HepG2 (cell line): ENCODE data around the gene OSR1. TPM values are rescaled to one million over a fixed set of nuclear protein-coding genes. Genes with fewer than 3 reads are reported as not detected.

ENCODE experiments used
- AGO2 ChIP-seq: fragments of 200-400 bp; formaldehyde crosslinking; optimal IDR thresholded peaks from 2 replicates; pipeline ENCODE3; 2017; ENCODE audit warnings: mild to moderate bottlenecking, low read depth, low read length, moderate library complexity
- CEBPB ChIP-seq: IDR thresholded peaks from 2 replicates; pipeline ENCODE4 v1.6.1; 2011; ENCODE audit warnings: low read depth, low read length, improper control_type of control experiment, borderline replicate concordance
- ETV6 ChIP-seq: sonication (generic); formaldehyde crosslinking; conservative IDR thresholded peaks from 2 replicates; pipeline ENCODE4 v1.4.0; 2020; ENCODE audit warnings: missing genetic modification reagents
- GZF1 ChIP-seq: sonication (generic); formaldehyde crosslinking; IDR thresholded peaks from 2 replicates; pipeline ENCODE4 v1.5.1; 2020; ENCODE audit warnings: mild to moderate bottlenecking, missing genetic modification reagents
- MATR3 ChIP-seq: sonication (generic); formaldehyde crosslinking; IDR thresholded peaks from 2 replicates; pipeline ENCODE4 v1.4.0; 2020; ENCODE audit warnings: missing genetic modification reagents
- NFATC3 ChIP-seq: sonication (generic); formaldehyde crosslinking; IDR thresholded peaks from 2 replicates; pipeline ENCODE4 v1.5.1; 2020; ENCODE audit warnings: mild to moderate bottlenecking, missing genetic modification reagents
- PHB2 ChIP-seq: fragments of 450-650 bp; IDR thresholded peaks from 2 replicates; pipeline ENCODE4 v1.6.1; 2018; ENCODE audit not compliant: partially characterized antibody
- RELA ChIP-seq: sonication (generic); formaldehyde crosslinking; IDR thresholded peaks from 2 replicates; pipeline ENCODE4 v1.4.0; 2020; ENCODE audit warnings: missing genetic modification reagents
- SNAPC4 ChIP-seq: sonication (generic); formaldehyde crosslinking; IDR thresholded peaks from 2 replicates; pipeline ENCODE4 v1.4.0; 2020; ENCODE audit warnings: mild to moderate bottlenecking, missing genetic modification reagents
- ZBTB42 ChIP-seq: sonication (generic); formaldehyde crosslinking; IDR thresholded peaks from 2 replicates; pipeline ENCODE4 v1.5.0; 2020; ENCODE audit warnings: mild to moderate bottlenecking, missing genetic modification reagents
- ZFP36L2 ChIP-seq: sonication (generic); formaldehyde crosslinking; IDR thresholded peaks from 2 replicates; pipeline ENCODE4 v1.4.0; 2020; ENCODE audit warnings: missing genetic modification reagents
- ZFX ChIP-seq: sonication (generic); formaldehyde crosslinking; IDR thresholded peaks from 2 replicates; pipeline ENCODE4 v1.4.0; 2020; ENCODE audit warnings: mild to moderate bottlenecking, low read depth, missing genetic modification reagents, moderate library complexity
- ZIK1 ChIP-seq: sonication (generic); formaldehyde crosslinking; IDR thresholded peaks from 2 replicates; pipeline ENCODE4 v1.5.0; 2020; ENCODE audit warnings: mild to moderate bottlenecking, low read depth, missing genetic modification reagents, borderline replicate concordance
- ZNF331 ChIP-seq: sonication (generic); formaldehyde crosslinking; IDR thresholded peaks from 2 replicates; pipeline ENCODE4 v1.4.0; 2020; ENCODE audit warnings: missing genetic modification reagents
- ZSCAN22 ChIP-seq: sonication (generic); formaldehyde crosslinking; IDR thresholded peaks from 2 replicates; pipeline ENCODE4 v1.4.0; 2020; ENCODE audit warnings: mild to moderate bottlenecking, missing genetic modification reagents
- polyA plus RNA-seq, 8 experiments: library from polyadenylated mRNA; depleted of rRNA in 3 of 8; stranded (reverse) in 7 of 8; unstranded in 1 of 8; fragments of >200 nt; fragmentation: Illumina TruSeq in 4 of 8; extraction: Trizol in 4 of 8; gene quantifications; 2 replicates each; pipeline versions ENCODE4 v1.2.1 to v1.2.3, GENCODE V29; 2011 to 2016; ENCODE audit warnings: low read depth in 4 of 8, missing spikeins in 1 of 8, mixed read lengths in 1 of 8; ENCODE audit not compliant: insufficient read depth in 1 of 8
- total RNA-seq, 5 experiments: library from RNA; depleted of rRNA; stranded (reverse); fragments of >200 nt; fragmentation: Illumina TruSeq; extraction: Trizol; gene quantifications; 2 replicates each; pipeline ENCODE4 v1.2.3, GENCODE V29; 2016; ENCODE audit warnings: low read depth in 1 of 5
- TF ChIP-seq, protein P1 (sequence below): sonication (generic); formaldehyde crosslinking; IDR thresholded peaks from 2 replicates; pipeline ENCODE4 v1.5.0; 2020; ENCODE audit warnings: mild to moderate bottlenecking, missing genetic modification reagents
- TF ChIP-seq, protein P2 (sequence below): sonication (generic); formaldehyde crosslinking; IDR thresholded peaks from 2 replicates; pipeline ENCODE4 v1.5.1; 2020; ENCODE audit warnings: missing genetic modification reagents, mild to moderate bottlenecking, borderline replicate concordance
- TF ChIP-seq, protein P3 (sequence below): sonication (generic); formaldehyde crosslinking; IDR thresholded peaks from 2 replicates; pipeline ENCODE4 v1.5.0; 2020; ENCODE audit warnings: missing genetic modification reagents

Gene OSR1
- total and polyA plus RNA-seq, 2 of the 13 experiments (the other 11 are each of a cell fraction or from before 2014, with no cell fraction given) = 0.63 to 1.1 TPM

GRCh38 chr2:19347619-19348562, 10.5 kb downstream of the OSR1 start (continued):
- no peak for TF ChIP-seq ZSCAN22
- no peak for TF ChIP-seq MATR3
- TF ChIP-seq ZNF331 (CRISPR knock-in tag) = peak; percentile 70
- TF ChIP-seq, protein P1, sequence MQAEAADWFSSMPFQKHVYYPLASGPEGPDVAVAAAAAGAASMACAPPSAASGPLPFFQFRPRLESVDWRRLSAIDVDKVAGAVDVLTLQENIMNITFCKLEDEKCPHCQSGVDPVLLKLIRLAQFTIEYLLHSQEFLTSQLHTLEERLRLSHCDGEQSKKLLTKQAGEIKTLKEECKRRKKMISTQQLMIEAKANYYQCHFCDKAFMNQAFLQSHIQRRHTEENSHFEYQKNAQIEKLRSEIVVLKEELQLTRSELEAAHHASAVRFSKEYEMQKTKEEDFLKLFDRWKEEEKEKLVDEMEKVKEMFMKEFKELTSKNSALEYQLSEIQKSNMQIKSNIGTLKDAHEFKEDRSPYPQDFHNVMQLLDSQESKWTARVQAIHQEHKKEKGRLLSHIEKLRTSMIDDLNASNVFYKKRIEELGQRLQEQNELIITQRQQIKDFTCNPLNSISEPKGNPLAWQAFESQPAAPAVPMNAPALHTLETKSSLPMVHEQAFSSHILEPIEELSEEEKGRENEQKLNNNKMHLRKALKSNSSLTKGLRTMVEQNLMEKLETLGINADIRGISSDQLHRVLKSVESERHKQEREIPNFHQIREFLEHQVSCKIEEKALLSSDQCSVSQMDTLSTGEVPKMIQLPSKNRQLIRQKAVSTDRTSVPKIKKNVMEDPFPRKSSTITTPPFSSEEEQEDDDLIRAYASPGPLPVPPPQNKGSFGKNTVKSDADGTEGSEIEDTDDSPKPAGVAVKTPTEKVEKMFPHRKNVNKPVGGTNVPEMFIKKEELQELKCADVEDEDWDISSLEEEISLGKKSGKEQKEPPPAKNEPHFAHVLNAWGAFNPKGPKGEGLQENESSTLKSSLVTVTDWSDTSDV (CRISPR knock-in tag) = peak; percentile 77; the same call in 1 of the 2 replicates
- peak; percentile 87 for TF ChIP-seq CEBPB
- peak; percentile 93 for TF ChIP-seq AGO2
- peak; percentile 94; the same call in 1 of the 2 replicates for TF ChIP-seq GZF1 (CRISPR knock-in tag)
- 0 out of 2 replicates have a peak, but pooled peaks have one; percentile 30 for TF ChIP-seq RELA (CRISPR knock-in tag)
- TF ChIP-seq, protein P2, sequence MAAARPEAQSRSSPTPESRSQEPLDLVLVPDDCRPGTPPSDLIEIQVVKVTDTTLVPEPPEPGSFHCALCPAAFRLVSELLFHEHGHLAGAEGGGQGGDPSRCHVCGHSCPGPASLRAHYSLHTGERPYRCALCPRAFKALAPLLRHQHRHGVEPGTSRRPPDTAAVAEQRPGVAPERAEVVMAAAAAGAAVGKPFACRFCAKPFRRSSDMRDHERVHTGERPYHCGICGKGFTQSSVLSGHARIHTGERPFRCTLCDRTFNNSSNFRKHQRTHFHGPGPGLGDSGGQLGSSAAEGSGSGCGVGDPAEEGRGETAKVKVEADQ = peak; percentile 55; the same call in 1 of the 2 replicates
- peak; percentile 69; the same call in 1 of the 2 replicates for TF ChIP-seq ZBTB42 (CRISPR knock-in tag)
- TF ChIP-seq NFATC3 (CRISPR knock-in tag) = no peak; the same call in 1 of the 2 replicates
- TF ChIP-seq PHB2 = no peak
- no peak; the same call in 1 of the 2 replicates for TF ChIP-seq SNAPC4 (CRISPR knock-in tag)
- 0 out of 2 replicates have a peak, but pooled peaks have one; percentile 49 for TF ChIP-seq ETV6
- no peak for TF ChIP-seq ZFP36L2 (CRISPR knock-in tag)
- TF ChIP-seq, protein P3, sequence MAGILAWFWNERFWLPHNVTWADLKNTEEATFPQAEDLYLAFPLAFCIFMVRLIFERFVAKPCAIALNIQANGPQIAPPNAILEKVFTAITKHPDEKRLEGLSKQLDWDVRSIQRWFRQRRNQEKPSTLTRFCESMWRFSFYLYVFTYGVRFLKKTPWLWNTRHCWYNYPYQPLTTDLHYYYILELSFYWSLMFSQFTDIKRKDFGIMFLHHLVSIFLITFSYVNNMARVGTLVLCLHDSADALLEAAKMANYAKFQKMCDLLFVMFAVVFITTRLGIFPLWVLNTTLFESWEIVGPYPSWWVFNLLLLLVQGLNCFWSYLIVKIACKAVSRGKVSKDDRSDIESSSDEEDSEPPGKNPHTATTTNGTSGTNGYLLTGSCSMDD (CRISPR knock-in tag) = 0 out of 2 replicates have a peak, but pooled peaks have one; percentile 66
- peak; percentile 99 for TF ChIP-seq ZFX (CRISPR knock-in tag)
- TF ChIP-seq ZIK1 = no peak
